Heart right ventricle (tissue), 16 donors: Measurements from ENCODE around the gene ZNF573. TPM values are rescaled to one million over a fixed set of nuclear protein-coding genes. Genes with fewer than 3 reads are reported as not detected.
A peak's percentile ranks its signal among the peaks of the same experiment; 100 is the strongest.

ENCODE experiments used
- ATAC-seq, 8 donors: fragments of 200-7000 bp; cut with Tn5 transposase; one replicate each; pipeline ENCODE4 v1.9.1; 2020; ENCODE audit warnings: mild to moderate bottlenecking in 8 of 8, moderate library complexity in 8 of 8, moderate number of reproducible peaks in 1 of 8
- DNase-seq, 2 donors: peaks; one replicate each; pipeline ENCODE4 v3.0.0-alpha.2; 2020
- H3K27ac ChIP-seq, 10 donors: fragments of 200-600 bp; sonication (generic) in 2 of 10; one replicate each; pipeline versions ENCODE4 v1.5.0 to v1.8.0; 2020 to 2022; ENCODE audit warnings: mild to moderate bottlenecking in 3 of 10
- H3K27me3 ChIP-seq, 7 donors: fragments of 200-600 bp; one replicate each; pipeline ENCODE4 v1.8.0; 2021 to 2022; ENCODE audit warnings: mild to moderate bottlenecking in 2 of 7
- H3K36me3 ChIP-seq, 9 donors: fragments of 200-600 bp; sonication (generic) in 1 of 9; one replicate each; pipeline versions ENCODE4 v1.5.0 to v1.8.0; 2020 to 2022; ENCODE audit warnings: mild to moderate bottlenecking in 2 of 9
- H3K4me1 ChIP-seq, 9 donors: fragments of 200-600 bp; sonication (generic) in 1 of 9; one replicate each; pipeline versions ENCODE4 v1.5.0 to v1.8.0; 2020 to 2022; ENCODE audit warnings: mild to moderate bottlenecking in 4 of 9
- H3K4me3 ChIP-seq, 10 donors: fragments of 200-600 bp; sonication (generic) in 2 of 10; one replicate each; pipeline versions ENCODE4 v1.5.0 to v1.8.0; 2020 to 2022; ENCODE audit warnings: mild to moderate bottlenecking in 7 of 10, moderate library complexity in 2 of 10
- H3K9me3 ChIP-seq, 11 donors: fragments of 200-600 bp in 10 of 11; sonication (generic) in 2 of 11; one replicate each; pipeline versions ENCODE4 v1.5.0 to v1.8.0; 2013 to 2022; ENCODE audit warnings: mild to moderate bottlenecking in 2 of 11, control low read depth in 1 of 11, moderate library complexity in 1 of 11
- CTCF ChIP-seq, 9 donors: fragments of 200-600 bp; sonication (generic) in 2 of 9; IDR thresholded peaks; one replicate each; pipeline versions ENCODE4 v1.5.0 to v1.8.0; 2021 to 2022; ENCODE audit warnings: antibody characterized with exemption in 9 of 9, mild to moderate bottlenecking in 5 of 9, moderate library complexity in 1 of 9
- WGBS, 2 donors: extraction: QIAGEN DNeasy Blood & Tissue Kit; methylation state at CpG; one replicate each; pipeline ENCODE4 v1.1.7; 2013; ENCODE audit warnings: inconsistent platforms in 1 of 2; 5-methylcytosine and 5-hydroxymethylcytosine counted together
- intact Hi-C, 10 donors: fragments of 100-400 bp; cut with DNase I; formaldehyde crosslinking; loops; one replicate each; pipeline versions ENCODE4 v1.11.1 to v1.14.2; 2022
- polyA plus RNA-seq, 2 donors: library from polyadenylated mRNA; stranded (reverse); fragments of 200-250 nt; gene quantifications; one replicate each; pipeline ENCODE4 v1.2.3, GENCODE V29; 2013
- total RNA-seq, 10 donors: library from RNA; stranded (reverse); fragmentation: NEBNext Ultra II Directional in 3 of 10; extraction: Animal tissue kit (Norgen Biotek cat#: 25700) in 3 of 10; gene quantifications; one replicate each; pipeline versions ENCODE4 v1.2.1 to v1.2.4, GENCODE V29; 2021 to 2023
- donor health status: Arrhythmogenic right ventricular cardiomyopathy.
- donor health status: ischemic (EF 13 %, LVEDD 7.1; RV severe dilation, severe dysfunction).
- donor health status: healthy with polysubstance abuse.
- donor health status: DM: no; HTN: yes; CAD: no.
- donor health status: DM: no; HTN: no; CAD: no.
- donor health status: ischemic (EF 25% LVEDD 6.9; RV normal size, moderate dysfunction).
- donor health status: ischemic (EF 25% LVEDD 5.7; RV mildly dilated, moderate dysfunction).
- donor health status: healthy.
- donor health status: DM: yes; HTN: yes; CAD: no.
- donor health status: Ischemic cardiomyopathy.
- donor health status: ischemic (EF 35%, LVEDD 5.7; RV mildly dilated, moderate dysfunction).
- donor health status: nonischemic (EF 11% LVEDD 7.7; RV severe dilation, severe dysfunction).
- donor health status: DM: yes; HTN: yes; CAD: no.
- donor health status: PGD.
- donor health status: ischemic (EF 29% LVEDD 5.4; RV normal size, mild dysfunction).
- donor health status: nonischemic (EF 23%, LVEDD 6.1; RV moderate dilation, normal function).

ZNF573 gene
- total and polyA plus RNA-seq, 12 donors = 0.99 to 14.1 (median 10.1) TPM

- Histone ChIP-seq H3K4me1 (no peaks in the 10 kb centered on the region), H3K4me3 (no peak overlapping the region), H3K27me3 (no peaks in the 10 kb centered on the region), H3K9me3 (peaks cover 0 to 98% (median 60%) of the 10 kb centered on the region in 11 donors), H3K36me3 (peaks cover 0 to 58% (median 0%) of the 10 kb centered on the region in 9 donors), H3K27ac (no peak overlapping the region)
- no peak for TF ChIP-seq CTCF (IDR thresholded peaks at IDR 0.05)
- 93% methylated on average over 5 of the region's 5 CpGs for WGBS, 2 donors
- DNase-seq = no peak
- intact Hi-C loops = no loop called here
- no peak for ATAC-seq
These were observed 30.0 kb upstream of the ZNF573 start for GRCh38 chr19:37809366-37809765.

- peaks cover 0 to 100% (median 94%) of the 10 kb centered on the region in 11 donors for H3K9me3 ChIP-seq
- no peak overlapping the region for H3K4me3 ChIP-seq
- no peak for TF ChIP-seq CTCF (IDR thresholded peaks at IDR 0.05)
- DNase-seq (no peak), ATAC-seq (no peak)
- no peak overlapping the region for H3K27ac ChIP-seq
- peaks cover 0 to 29% (median 0%) of the 10 kb centered on the region in 9 donors for H3K36me3 ChIP-seq
- WGBS, 2 donors = 72 to 74% methylated on average over 7 of the region's 7 CpGs
- no peaks in the 10 kb centered on the region for H3K27me3 ChIP-seq
- no peaks in the 10 kb centered on the region for H3K4me1 ChIP-seq
- intact Hi-C loops = no loop called here
These were observed 24.0 kb upstream of the ZNF573 start for GRCh38 chr19:37803249-37803840.

GRCh38 chr19:37790244-37790925, 11.0 kb upstream of the ZNF573 start:
- WGBS, 2 donors = 41 to 46% methylated on average over 46 of the region's 46 CpGs
- no peak overlapping the region for H3K4me3 ChIP-seq
- H3K27me3 ChIP-seq = no peaks in the 10 kb centered on the region
- no peak overlapping the region for H3K27ac ChIP-seq
- TF ChIP-seq CTCF (IDR thresholded peaks at IDR 0.05) = no peak
- no peaks in the 10 kb centered on the region for H3K4me1 ChIP-seq
- H3K36me3 ChIP-seq = peaks cover 0 to 11% (median 0%) of the 10 kb centered on the region in 9 donors
- H3K9me3 ChIP-seq = peaks cover 0 to 99% (median 42%) of the 10 kb centered on the region in 11 donors
- intact Hi-C loops = no loop called here
- ATAC-seq (no peak), DNase-seq (no peak)

GRCh38 chr19:37778613-37779126, 716 bp downstream of the ZNF573 start:
- Histone ChIP-seq H3K27ac (peak overlapping the region; percentile 22 to 92 (median 88)), H3K4me1 (peaks cover 2 to 19% (median 14%) of the 10 kb centered on the region in 9 donors), H3K27me3 (no peaks in the 10 kb centered on the region), H3K36me3 (peaks cover 0 to 4% (median 0%) of the 10 kb centered on the region in 9 donors), H3K4me3 (peak overlapping the region; percentile 52 to 99 (median 78)), H3K9me3 (peaks cover 0 to 38% (median 8%) of the 10 kb centered on the region in 11 donors)
- peak in 3 of 8 donors; percentile 8 to 16 (median 9) for ATAC-seq
- TF ChIP-seq CTCF (IDR thresholded peaks at IDR 0.05) = no peak
- WGBS, 2 donors = 14 to 20% methylated on average over 7 of the region's 7 CpGs
- intact Hi-C loops = no loop called here
- no peak for DNase-seq
